WTC11 (cell line): ENCODE data around the gene PIK3CA. TPM values are rescaled to one million over a fixed set of nuclear protein-coding genes. Genes with fewer than 3 reads are reported as not detected.

Experiments
- ATAC-seq: fragments of 200-7000 bp; cut with Tn5 transposase; 2 replicates; pipeline ENCODE4 v1.10.0; 2021; ENCODE audit warnings: mild to moderate bottlenecking, moderate library complexity
- CTCF ChIA-PET: fragments of 300-600 bp; sonication (Branson Sonifier 250); formaldehyde crosslinking; loops from one replicate; lab custom pipeline; 2021; ENCODE audit warnings: antibody characterized with exemption; lab: Charles Lee
- POLR2A ChIA-PET: fragments of 350-600 bp; sonication (Branson Sonifier 250); formaldehyde crosslinking; loops from one replicate; lab custom pipeline; 2021; ENCODE audit warnings: antibody characterized with exemption; lab: Charles Lee
- DNase-seq: peaks from one replicate; pipeline ENCODE4 v3.0.0; 2021; ENCODE audit warnings: low spot score
- H3K27ac Mint-ChIP-seq: 2 replicates; pipeline ENCODE4 v1.8.0; 2021; ENCODE audit warnings: mixed read lengths
- H3K27me3 Mint-ChIP-seq: 2 replicates; pipeline ENCODE4 v1.8.0; 2021; ENCODE audit warnings: low read depth, mild to moderate bottlenecking, moderate library complexity, mixed read lengths
- H3K36me3 Mint-ChIP-seq: 2 replicates; pipeline ENCODE4 v1.8.0; 2021; ENCODE audit warnings: mixed read lengths
- H3K4me1 Mint-ChIP-seq: 2 replicates; pipeline ENCODE4 v1.8.0; 2022; ENCODE audit warnings: mixed read lengths
- H3K4me3 Mint-ChIP-seq: 2 replicates; pipeline ENCODE4 v1.8.0; 2021; ENCODE audit warnings: mild to moderate bottlenecking, moderate library complexity, mixed read lengths
- H3K9me3 Mint-ChIP-seq: 2 replicates; pipeline ENCODE4 v1.8.0; 2021; ENCODE audit warnings: mixed read lengths
- JUN ChIP-seq: sonication (generic); formaldehyde crosslinking; IDR thresholded peaks from 2 replicates; pipeline ENCODE4 v1.8.0; 2023; ENCODE audit warnings: mild to moderate bottlenecking, missing genetic modification reagents
- NR1H2 ChIP-seq: sonication (generic); formaldehyde crosslinking; IDR thresholded peaks from 2 replicates; pipeline ENCODE4 v1.9.0; 2021; ENCODE audit warnings: mild to moderate bottlenecking, moderate library complexity, missing genetic modification reagents
- OVOL2 ChIP-seq: fragments of 250-450 bp; sonication (Bioruptor Pico); IDR thresholded peaks from 2 replicates; pipeline ENCODE4 v1.9.0; 2021; ENCODE audit warnings: mild to moderate bottlenecking, borderline replicate concordance
- SOX15 ChIP-seq: fragments of 250-450 bp; sonication (Bioruptor Pico); IDR thresholded peaks from 2 replicates; pipeline ENCODE4 v1.9.0; 2021; ENCODE audit warnings: mild to moderate bottlenecking
- TCF7 ChIP-seq: sonication (generic); formaldehyde crosslinking; IDR thresholded peaks from 2 replicates; pipeline ENCODE4 v1.8.0; 2022; ENCODE audit warnings: mild to moderate bottlenecking, low read depth, missing genetic modification reagents, moderate library complexity
- TEAD4 ChIP-seq: sonication (generic); formaldehyde crosslinking; IDR thresholded peaks from 2 replicates; pipeline ENCODE4 v1.8.0; 2022; ENCODE audit warnings: mild to moderate bottlenecking, missing genetic modification reagents
- ZBTB21 ChIP-seq: sonication (generic); formaldehyde crosslinking; IDR thresholded peaks from 2 replicates; pipeline ENCODE4 v1.8.1; 2023; ENCODE audit warnings: mild to moderate bottlenecking, missing genetic modification reagents, borderline replicate concordance
- ZNF219 ChIP-seq: sonication (generic); formaldehyde crosslinking; IDR thresholded peaks from 2 replicates; pipeline ENCODE4 v1.8.0; 2023; ENCODE audit warnings: missing genetic modification reagents, mild to moderate bottlenecking, borderline replicate concordance
- total RNA-seq: library from RNA; stranded (reverse); gene quantifications from 3 replicates; pipeline ENCODE4 v1.2.3, GENCODE V29; 2021
- TF ChIP-seq, protein P1 (sequence below): sonication (generic); formaldehyde crosslinking; IDR thresholded peaks from 2 replicates; pipeline ENCODE4 v1.8.1; 2022; ENCODE audit warnings: missing genetic modification reagents, borderline replicate concordance
- TF ChIP-seq, protein P2 (sequence below): fragments of 250-450 bp; sonication (Bioruptor Pico); IDR thresholded peaks from 2 replicates; pipeline ENCODE4 v1.9.0; 2021; ENCODE audit warnings: mild to moderate bottlenecking
- TF ChIP-seq, protein P3 (sequence below): sonication (generic); formaldehyde crosslinking; IDR thresholded peaks from 2 replicates; pipeline ENCODE4 v1.8.0; 2022; ENCODE audit warnings: mild to moderate bottlenecking, missing genetic modification reagents
- TF ChIP-seq, protein P4 (sequence below): sonication (generic); formaldehyde crosslinking; IDR thresholded peaks from 2 replicates; pipeline ENCODE4 v1.8.0; 2023; ENCODE audit warnings: mild to moderate bottlenecking, missing genetic modification reagents
- TF ChIP-seq, protein P5 (sequence below): sonication (generic); formaldehyde crosslinking; IDR thresholded peaks from 2 replicates; pipeline ENCODE4 v1.8.1; 2023; ENCODE audit warnings: mild to moderate bottlenecking, missing genetic modification reagents
- TF ChIP-seq, protein P6 (sequence below): sonication (generic); formaldehyde crosslinking; IDR thresholded peaks from 2 replicates; pipeline ENCODE4 v1.8.0; 2022; ENCODE audit warnings: mild to moderate bottlenecking, missing genetic modification reagents
- TF ChIP-seq, protein P7 (sequence below): fragments of 200-600 bp; IDR thresholded peaks from 2 replicates; pipeline ENCODE4 v1.8.0; 2022; ENCODE audit warnings: antibody characterized with exemption
- TF ChIP-seq, protein P8 (sequence below): sonication (generic); formaldehyde crosslinking; IDR thresholded peaks from 2 replicates; pipeline ENCODE4 v1.8.0; 2023; ENCODE audit warnings: missing genetic modification reagents, mild to moderate bottlenecking, borderline replicate concordance

Gene PIK3CA
- total RNA-seq, 1 experiment from 2014 or later: 10.1 TPM

DNA sequence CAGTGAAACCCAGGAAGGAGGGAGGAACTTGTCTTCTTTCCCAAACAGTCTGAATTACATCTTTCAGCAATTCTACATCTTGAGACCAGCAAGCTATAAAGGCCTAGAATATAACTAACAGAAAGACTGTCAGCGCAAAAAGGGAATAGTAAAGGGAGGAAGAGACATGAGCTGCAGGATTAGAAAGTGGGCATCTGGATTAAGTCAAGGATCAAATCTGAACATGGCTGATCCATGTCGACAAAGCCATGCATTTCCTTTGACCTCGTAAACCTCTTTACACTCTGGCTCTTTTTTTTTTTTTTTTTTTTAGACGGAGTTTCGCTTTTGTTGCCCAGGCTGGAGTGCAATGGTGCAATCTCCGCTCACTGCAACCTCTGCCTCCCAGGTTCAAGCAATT, 138.2 kb downstream of the PIK3CA start:
- no peak overlapping the region for H3K27ac Mint-ChIP-seq
- POLR2A ChIA-PET: no interaction called here
- no peaks in the 10 kb centered on the region for H3K27me3 Mint-ChIP-seq
- DNase-seq (no peak), ATAC-seq (no peak)
- no peaks in the 10 kb centered on the region; the same call in 1 of the 2 replicates for H3K4me1 Mint-ChIP-seq
- no peaks in the 10 kb centered on the region for H3K36me3 Mint-ChIP-seq
- TF ChIP-seq, protein P1, sequence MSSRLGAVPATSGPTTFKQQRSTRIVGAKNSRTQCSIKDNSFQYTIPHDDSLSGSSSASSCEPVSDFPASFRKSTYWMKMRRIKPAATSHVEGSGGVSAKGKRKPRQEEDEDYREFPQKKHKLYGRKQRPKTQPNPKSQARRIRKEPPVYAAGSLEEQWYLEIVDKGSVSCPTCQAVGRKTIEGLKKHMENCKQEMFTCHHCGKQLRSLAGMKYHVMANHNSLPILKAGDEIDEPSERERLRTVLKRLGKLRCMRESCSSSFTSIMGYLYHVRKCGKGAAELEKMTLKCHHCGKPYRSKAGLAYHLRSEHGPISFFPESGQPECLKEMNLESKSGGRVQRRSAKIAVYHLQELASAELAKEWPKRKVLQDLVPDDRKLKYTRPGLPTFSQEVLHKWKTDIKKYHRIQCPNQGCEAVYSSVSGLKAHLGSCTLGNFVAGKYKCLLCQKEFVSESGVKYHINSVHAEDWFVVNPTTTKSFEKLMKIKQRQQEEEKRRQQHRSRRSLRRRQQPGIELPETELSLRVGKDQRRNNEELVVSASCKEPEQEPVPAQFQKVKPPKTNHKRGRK (CRISPR knock-in tag): no peak
- TF ChIP-seq, protein P2, sequence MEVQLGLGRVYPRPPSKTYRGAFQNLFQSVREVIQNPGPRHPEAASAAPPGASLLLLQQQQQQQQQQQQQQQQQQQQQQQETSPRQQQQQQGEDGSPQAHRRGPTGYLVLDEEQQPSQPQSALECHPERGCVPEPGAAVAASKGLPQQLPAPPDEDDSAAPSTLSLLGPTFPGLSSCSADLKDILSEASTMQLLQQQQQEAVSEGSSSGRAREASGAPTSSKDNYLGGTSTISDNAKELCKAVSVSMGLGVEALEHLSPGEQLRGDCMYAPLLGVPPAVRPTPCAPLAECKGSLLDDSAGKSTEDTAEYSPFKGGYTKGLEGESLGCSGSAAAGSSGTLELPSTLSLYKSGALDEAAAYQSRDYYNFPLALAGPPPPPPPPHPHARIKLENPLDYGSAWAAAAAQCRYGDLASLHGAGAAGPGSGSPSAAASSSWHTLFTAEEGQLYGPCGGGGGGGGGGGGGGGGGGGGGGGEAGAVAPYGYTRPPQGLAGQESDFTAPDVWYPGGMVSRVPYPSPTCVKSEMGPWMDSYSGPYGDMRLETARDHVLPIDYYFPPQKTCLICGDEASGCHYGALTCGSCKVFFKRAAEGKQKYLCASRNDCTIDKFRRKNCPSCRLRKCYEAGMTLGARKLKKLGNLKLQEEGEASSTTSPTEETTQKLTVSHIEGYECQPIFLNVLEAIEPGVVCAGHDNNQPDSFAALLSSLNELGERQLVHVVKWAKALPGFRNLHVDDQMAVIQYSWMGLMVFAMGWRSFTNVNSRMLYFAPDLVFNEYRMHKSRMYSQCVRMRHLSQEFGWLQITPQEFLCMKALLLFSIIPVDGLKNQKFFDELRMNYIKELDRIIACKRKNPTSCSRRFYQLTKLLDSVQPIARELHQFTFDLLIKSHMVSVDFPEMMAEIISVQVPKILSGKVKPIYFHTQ (CRISPR knock-in tag): no peak
- CTCF ChIA-PET: no interaction called here
- no peak overlapping the region for H3K4me3 Mint-ChIP-seq
- no peaks in the 10 kb centered on the region for H3K9me3 Mint-ChIP-seq

DNA sequence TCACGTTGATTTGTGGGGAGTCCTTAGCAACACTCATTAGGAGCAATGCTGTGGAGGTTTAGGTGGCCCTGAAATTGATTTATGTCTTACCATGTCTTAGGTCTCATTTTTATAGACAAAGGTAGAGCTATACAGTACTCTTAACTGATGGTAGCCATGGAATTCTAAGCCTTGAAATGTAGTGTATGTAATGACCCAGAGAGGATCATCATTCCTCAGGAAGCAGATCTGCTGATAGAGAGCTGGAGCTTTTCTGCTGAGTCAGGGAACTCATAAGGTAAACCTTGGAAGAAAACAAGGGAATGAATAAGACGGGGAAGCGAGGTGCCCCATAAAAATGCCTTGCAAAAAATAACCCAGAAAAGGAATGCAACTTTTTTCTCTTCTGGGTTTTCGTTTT, 140.7 kb downstream of the PIK3CA start:
- no peak for ATAC-seq
- H3K4me3 Mint-ChIP-seq: no peak overlapping the region
- CTCF ChIA-PET: no interaction called here
- TF ChIP-seq JUN (CRISPR knock-in tag): no peak
- no peak for TF ChIP-seq TEAD4 (CRISPR knock-in tag)
- no peak for TF ChIP-seq ZNF219 (CRISPR knock-in tag)
- TF ChIP-seq, protein P3, sequence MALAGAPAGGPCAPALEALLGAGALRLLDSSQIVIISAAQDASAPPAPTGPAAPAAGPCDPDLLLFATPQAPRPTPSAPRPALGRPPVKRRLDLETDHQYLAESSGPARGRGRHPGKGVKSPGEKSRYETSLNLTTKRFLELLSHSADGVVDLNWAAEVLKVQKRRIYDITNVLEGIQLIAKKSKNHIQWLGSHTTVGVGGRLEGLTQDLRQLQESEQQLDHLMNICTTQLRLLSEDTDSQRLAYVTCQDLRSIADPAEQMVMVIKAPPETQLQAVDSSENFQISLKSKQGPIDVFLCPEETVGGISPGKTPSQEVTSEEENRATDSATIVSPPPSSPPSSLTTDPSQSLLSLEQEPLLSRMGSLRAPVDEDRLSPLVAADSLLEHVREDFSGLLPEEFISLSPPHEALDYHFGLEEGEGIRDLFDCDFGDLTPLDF: no peak
- TF ChIP-seq, protein P4, sequence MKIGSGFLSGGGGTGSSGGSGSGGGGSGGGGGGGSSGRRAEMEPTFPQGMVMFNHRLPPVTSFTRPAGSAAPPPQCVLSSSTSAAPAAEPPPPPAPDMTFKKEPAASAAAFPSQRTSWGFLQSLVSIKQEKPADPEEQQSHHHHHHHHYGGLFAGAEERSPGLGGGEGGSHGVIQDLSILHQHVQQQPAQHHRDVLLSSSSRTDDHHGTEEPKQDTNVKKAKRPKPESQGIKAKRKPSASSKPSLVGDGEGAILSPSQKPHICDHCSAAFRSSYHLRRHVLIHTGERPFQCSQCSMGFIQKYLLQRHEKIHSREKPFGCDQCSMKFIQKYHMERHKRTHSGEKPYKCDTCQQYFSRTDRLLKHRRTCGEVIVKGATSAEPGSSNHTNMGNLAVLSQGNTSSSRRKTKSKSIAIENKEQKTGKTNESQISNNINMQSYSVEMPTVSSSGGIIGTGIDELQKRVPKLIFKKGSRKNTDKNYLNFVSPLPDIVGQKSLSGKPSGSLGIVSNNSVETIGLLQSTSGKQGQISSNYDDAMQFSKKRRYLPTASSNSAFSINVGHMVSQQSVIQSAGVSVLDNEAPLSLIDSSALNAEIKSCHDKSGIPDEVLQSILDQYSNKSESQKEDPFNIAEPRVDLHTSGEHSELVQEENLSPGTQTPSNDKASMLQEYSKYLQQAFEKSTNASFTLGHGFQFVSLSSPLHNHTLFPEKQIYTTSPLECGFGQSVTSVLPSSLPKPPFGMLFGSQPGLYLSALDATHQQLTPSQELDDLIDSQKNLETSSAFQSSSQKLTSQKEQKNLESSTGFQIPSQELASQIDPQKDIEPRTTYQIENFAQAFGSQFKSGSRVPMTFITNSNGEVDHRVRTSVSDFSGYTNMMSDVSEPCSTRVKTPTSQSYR (CRISPR knock-in tag): no peak
- no peak for TF ChIP-seq OVOL2
- no peak for TF ChIP-seq NR1H2 (CRISPR knock-in tag)
- no peak for TF ChIP-seq SOX15 (CRISPR knock-in tag)
- TF ChIP-seq, protein P5, sequence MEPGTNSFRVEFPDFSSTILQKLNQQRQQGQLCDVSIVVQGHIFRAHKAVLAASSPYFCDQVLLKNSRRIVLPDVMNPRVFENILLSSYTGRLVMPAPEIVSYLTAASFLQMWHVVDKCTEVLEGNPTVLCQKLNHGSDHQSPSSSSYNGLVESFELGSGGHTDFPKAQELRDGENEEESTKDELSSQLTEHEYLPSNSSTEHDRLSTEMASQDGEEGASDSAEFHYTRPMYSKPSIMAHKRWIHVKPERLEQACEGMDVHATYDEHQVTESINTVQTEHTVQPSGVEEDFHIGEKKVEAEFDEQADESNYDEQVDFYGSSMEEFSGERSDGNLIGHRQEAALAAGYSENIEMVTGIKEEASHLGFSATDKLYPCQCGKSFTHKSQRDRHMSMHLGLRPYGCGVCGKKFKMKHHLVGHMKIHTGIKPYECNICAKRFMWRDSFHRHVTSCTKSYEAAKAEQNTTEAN (CRISPR knock-in tag): no peak
- TF ChIP-seq, protein P6, sequence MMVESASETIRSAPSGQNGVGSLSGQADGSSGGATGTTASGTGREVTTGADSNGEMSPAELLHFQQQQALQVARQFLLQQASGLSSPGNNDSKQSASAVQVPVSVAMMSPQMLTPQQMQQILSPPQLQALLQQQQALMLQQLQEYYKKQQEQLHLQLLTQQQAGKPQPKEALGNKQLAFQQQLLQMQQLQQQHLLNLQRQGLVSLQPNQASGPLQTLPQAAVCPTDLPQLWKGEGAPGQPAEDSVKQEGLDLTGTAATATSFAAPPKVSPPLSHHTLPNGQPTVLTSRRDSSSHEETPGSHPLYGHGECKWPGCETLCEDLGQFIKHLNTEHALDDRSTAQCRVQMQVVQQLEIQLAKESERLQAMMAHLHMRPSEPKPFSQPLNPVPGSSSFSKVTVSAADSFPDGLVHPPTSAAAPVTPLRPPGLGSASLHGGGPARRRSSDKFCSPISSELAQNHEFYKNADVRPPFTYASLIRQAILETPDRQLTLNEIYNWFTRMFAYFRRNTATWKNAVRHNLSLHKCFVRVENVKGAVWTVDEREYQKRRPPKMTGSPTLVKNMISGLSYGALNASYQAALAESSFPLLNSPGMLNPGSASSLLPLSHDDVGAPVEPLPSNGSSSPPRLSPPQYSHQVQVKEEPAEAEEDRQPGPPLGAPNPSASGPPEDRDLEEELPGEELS (CRISPR knock-in tag): no peak
- TF ChIP-seq, protein P7, sequence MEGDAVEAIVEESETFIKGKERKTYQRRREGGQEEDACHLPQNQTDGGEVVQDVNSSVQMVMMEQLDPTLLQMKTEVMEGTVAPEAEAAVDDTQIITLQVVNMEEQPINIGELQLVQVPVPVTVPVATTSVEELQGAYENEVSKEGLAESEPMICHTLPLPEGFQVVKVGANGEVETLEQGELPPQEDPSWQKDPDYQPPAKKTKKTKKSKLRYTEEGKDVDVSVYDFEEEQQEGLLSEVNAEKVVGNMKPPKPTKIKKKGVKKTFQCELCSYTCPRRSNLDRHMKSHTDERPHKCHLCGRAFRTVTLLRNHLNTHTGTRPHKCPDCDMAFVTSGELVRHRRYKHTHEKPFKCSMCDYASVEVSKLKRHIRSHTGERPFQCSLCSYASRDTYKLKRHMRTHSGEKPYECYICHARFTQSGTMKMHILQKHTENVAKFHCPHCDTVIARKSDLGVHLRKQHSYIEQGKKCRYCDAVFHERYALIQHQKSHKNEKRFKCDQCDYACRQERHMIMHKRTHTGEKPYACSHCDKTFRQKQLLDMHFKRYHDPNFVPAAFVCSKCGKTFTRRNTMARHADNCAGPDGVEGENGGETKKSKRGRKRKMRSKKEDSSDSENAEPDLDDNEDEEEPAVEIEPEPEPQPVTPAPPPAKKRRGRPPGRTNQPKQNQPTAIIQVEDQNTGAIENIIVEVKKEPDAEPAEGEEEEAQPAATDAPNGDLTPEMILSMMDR: no peak
- TF ChIP-seq, protein P8, sequence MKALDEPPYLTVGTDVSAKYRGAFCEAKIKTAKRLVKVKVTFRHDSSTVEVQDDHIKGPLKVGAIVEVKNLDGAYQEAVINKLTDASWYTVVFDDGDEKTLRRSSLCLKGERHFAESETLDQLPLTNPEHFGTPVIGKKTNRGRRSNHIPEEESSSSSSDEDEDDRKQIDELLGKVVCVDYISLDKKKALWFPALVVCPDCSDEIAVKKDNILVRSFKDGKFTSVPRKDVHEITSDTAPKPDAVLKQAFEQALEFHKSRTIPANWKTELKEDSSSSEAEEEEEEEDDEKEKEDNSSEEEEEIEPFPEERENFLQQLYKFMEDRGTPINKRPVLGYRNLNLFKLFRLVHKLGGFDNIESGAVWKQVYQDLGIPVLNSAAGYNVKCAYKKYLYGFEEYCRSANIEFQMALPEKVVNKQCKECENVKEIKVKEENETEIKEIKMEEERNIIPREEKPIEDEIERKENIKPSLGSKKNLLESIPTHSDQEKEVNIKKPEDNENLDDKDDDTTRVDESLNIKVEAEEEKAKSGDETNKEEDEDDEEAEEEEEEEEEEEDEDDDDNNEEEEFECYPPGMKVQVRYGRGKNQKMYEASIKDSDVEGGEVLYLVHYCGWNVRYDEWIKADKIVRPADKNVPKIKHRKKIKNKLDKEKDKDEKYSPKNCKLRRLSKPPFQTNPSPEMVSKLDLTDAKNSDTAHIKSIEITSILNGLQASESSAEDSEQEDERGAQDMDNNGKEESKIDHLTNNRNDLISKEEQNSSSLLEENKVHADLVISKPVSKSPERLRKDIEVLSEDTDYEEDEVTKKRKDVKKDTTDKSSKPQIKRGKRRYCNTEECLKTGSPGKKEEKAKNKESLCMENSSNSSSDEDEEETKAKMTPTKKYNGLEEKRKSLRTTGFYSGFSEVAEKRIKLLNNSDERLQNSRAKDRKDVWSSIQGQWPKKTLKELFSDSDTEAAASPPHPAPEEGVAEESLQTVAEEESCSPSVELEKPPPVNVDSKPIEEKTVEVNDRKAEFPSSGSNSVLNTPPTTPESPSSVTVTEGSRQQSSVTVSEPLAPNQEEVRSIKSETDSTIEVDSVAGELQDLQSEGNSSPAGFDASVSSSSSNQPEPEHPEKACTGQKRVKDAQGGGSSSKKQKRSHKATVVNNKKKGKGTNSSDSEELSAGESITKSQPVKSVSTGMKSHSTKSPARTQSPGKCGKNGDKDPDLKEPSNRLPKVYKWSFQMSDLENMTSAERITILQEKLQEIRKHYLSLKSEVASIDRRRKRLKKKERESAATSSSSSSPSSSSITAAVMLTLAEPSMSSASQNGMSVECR: no peak
- no peak for TF ChIP-seq TCF7 (CRISPR knock-in tag)
- no peak for TF ChIP-seq ZBTB21 (CRISPR knock-in tag)
- TF ChIP-seq, all 79 proteins: peak for 0
- H3K36me3 Mint-ChIP-seq: peaks cover 7% of the 10 kb centered on the region
- no peak overlapping the region for H3K27ac Mint-ChIP-seq
- POLR2A ChIA-PET: no interaction called here
- H3K4me1 Mint-ChIP-seq: peaks cover 2% of the 10 kb centered on the region
- no peaks in the 10 kb centered on the region for H3K27me3 Mint-ChIP-seq
- DNase-seq: no peak
- peaks cover 7% of the 10 kb centered on the region for H3K9me3 Mint-ChIP-seq
